ENCODE results near the gene ELOVL5. TPM values are rescaled to one million over a fixed set of nuclear protein-coding genes. Genes with fewer than 3 reads are reported as not detected.

The ELOVL5 gene
- total RNA-seq, 1 experiment from 2014 or later, result 121 TPM

GRCh38 chr6:53360093-53360912 is 11.6 kb upstream of the ELOVL5 start:
- Mint-ChIP-seq H3K27me3 (ENCODE audit: low read depth) (peaks cover 21% of the 10 kb centered on the region), H3K27ac (peak overlapping the region in 2 of 3 experiments; percentile 67 to 100; a peak in 3 of 7 replicates), H3K9me3 (peaks cover 13 to 15% of the 10 kb centered on the region in 2 experiments; a peak in 4 of 5 replicates), H3K4me3 (peak overlapping the region; percentile 74 to 90), H3K36me3 (ENCODE audit: insufficient read depth in 1 of 3, low read depth in 3 of 3) (peaks cover 0 to 14% (median 1%) of the 10 kb centered on the region in 3 experiments; a peak in 4 of 7 replicates), H3K4me1 (peaks cover 23% of the 10 kb centered on the region in 2 experiments)
- H4K20me1 ChIP-seq (ENCODE audit: control insufficient read depth, insufficient read depth, insufficient read length), result no peaks in the 10 kb centered on the region
- H3K14ac ChIP-seq (ENCODE audit: insufficient read depth, low read length), result no peak overlapping the region
- WGBS (ENCODE audit: extremely low coverage, insufficient read length, low lambda C conversion rate), result no CpG with 5 or more reads among the region's 10 CpGs
- no peak overlapping the region for H2BK12ac ChIP-seq (ENCODE audit: insufficient read length, low read depth, low read length)
- H4K5ac ChIP-seq (ENCODE audit: insufficient read length, low read depth, low read length), result no peak overlapping the region
- H3K23ac ChIP-seq (ENCODE audit: insufficient read length, low read depth, low read length), result no peak overlapping the region
- H4K91ac ChIP-seq (ENCODE audit: insufficient read length, low read depth, low read length), result no peak overlapping the region
- no peak for DNase-seq
- H3K4me2 ChIP-seq (ENCODE audit: insufficient read depth, insufficient read length, low read length), result peak overlapping the region; percentile 70
- H2AFZ ChIP-seq (ENCODE audit: low read length), result no peak overlapping the region
- H3K79me2 ChIP-seq (ENCODE audit: insufficient read depth, low read length), result no peaks in the 10 kb centered on the region
- no peak overlapping the region for H3K27ac ChIP-seq (ENCODE audit: insufficient read length, low read depth, low read length)
- H3K4ac ChIP-seq (ENCODE audit: low read depth, low read length), result no peak overlapping the region
- H4K8ac ChIP-seq (replicated peaks; ENCODE audit: insufficient read length, low read depth, low read length), result no peak overlapping the region
- H3K23me2 ChIP-seq (ENCODE audit: insufficient read length, low read depth, low read length, poor library complexity, severe bottlenecking), result peaks cover 3% of the 10 kb centered on the region
- H2BK120ac ChIP-seq (ENCODE audit: low read depth, low read length, poor library complexity, severe bottlenecking), result no peak overlapping the region
- H3K27me3 ChIP-seq (ENCODE audit: insufficient read depth, low read length), result no peaks in the 10 kb centered on the region
- H2BK20ac ChIP-seq (ENCODE audit: low read depth, low read length, poor library complexity, severe bottlenecking), result no peak overlapping the region
- H2BK5ac ChIP-seq (ENCODE audit: insufficient read length, low read length), result no peak overlapping the region
- H3K79me1 ChIP-seq (ENCODE audit: insufficient read depth, low read depth, low read length, poor library complexity, severe bottlenecking), result no peaks in the 10 kb centered on the region
- TF ChIP-seq CTCF (conservative IDR thresholded peaks at IDR 0.05), result no peak
- H3K9me3 ChIP-seq (ENCODE audit: control insufficient read depth, low read depth, low read length), result no peaks in the 10 kb centered on the region
- H3K56ac ChIP-seq (ENCODE audit: insufficient read length, low read depth, low read length), result no peak overlapping the region
- H3K18ac ChIP-seq (ENCODE audit: insufficient read length, low read depth, low read length), result no peak overlapping the region
- no peak overlapping the region for H3T11ph ChIP-seq (ENCODE audit: low read length)
- H2AK5ac ChIP-seq (ENCODE audit: insufficient read length, low read length), result no peak overlapping the region
- H3K9ac ChIP-seq (ENCODE audit: extremely low read depth, insufficient read length, low read length), result no peak overlapping the region
- no peak overlapping the region for H2BK15ac ChIP-seq (ENCODE audit: low read depth, low read length)
- peaks cover 3% of the 10 kb centered on the region; the same call in 1 of the 2 replicates for H3K4me1 ChIP-seq (ENCODE audit: insufficient read depth, low read length)

Measured in H9 (cell line).